ENCODE measurements around the gene DAAM2. TPM values are rescaled to one million over a fixed set of nuclear protein-coding genes. Genes with fewer than 3 reads are reported as not detected.

Gene DAAM2
- polyA plus RNA-seq, 1 donor (not counting 4 experiments of a cell fraction or from before 2014, with no cell fraction given): not detected

DNA sequence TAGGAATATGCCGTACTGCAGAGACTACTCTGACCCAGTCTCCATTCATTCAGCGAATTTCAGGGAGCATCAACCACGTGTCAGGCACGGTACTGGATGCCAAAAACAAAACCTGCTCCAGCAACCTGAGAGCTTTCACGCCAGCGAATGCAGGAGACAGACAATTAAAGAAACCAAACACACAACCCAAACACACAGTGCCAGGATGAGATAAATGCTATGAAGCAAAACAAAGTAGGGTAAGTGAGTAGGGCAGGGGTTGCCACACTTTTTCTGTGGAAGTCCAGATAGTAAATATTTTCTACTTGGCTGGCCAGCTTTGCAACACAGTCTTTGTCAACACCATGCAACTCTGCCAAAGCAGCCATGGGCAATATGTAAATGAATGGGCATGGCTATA lies 132.1 kb downstream of the DAAM2 start:
- Histone ChIP-seq H3K4me3 (ENCODE audit: control insufficient read depth in 2 of 3, extremely low read depth in 1 of 3, insufficient read depth in 2 of 3, low read depth in 1 of 3, low read length in 3 of 3) (no peak overlapping the region), H3K4me2 (ENCODE audit: control insufficient read depth, extremely low read depth, insufficient read depth, low read depth, low read length) (no peak overlapping the region), H3K27me3 (ENCODE audit: control insufficient read depth, extremely low read depth, insufficient read depth, low read length) (no peaks in the 10 kb centered on the region), H4K20me1 (ENCODE audit: control insufficient read depth, extremely low read depth, insufficient read depth, low read length) (no peaks in the 10 kb centered on the region), H3K36me3 (ENCODE audit: control insufficient read depth in 2 of 2, extremely low read depth in 1 of 2, insufficient read depth in 2 of 2, low read length in 2 of 2) (no peaks in the 10 kb centered on the region), H3K9me1 (ENCODE audit: control insufficient read depth, extremely low read depth, insufficient read depth, low read length) (no peaks in the 10 kb centered on the region), H3K9ac (ENCODE audit: control insufficient read depth, extremely low read depth, insufficient read depth, low read length) (no peak overlapping the region), H3K4me1 (ENCODE audit: control insufficient read depth, extremely low read depth, insufficient read depth, low read length) (peaks cover 15% of the 10 kb centered on the region), H3K79me2 (ENCODE audit: control insufficient read depth, insufficient read depth, low read length) (no peaks in the 10 kb centered on the region), H3K27ac (ENCODE audit: control insufficient read depth, insufficient read depth, low read length) (no peak overlapping the region), H3K9me3 (ENCODE audit: control insufficient read depth, low read depth, low read length) (no peaks in the 10 kb centered on the region), H2AFZ (ENCODE audit: control insufficient read depth, low read length) (no peak overlapping the region)
- FAIRE-seq (no peak), DNase-seq (ENCODE audit: low read depth, low spot score) (no peak)
- dilution Hi-C loops (cut with MboI; ENCODE audit: extremely low pct_ligation_motif_present, low sequenced_read_pairs): no loop called here
- TF ChIP-seq, protein P1, sequence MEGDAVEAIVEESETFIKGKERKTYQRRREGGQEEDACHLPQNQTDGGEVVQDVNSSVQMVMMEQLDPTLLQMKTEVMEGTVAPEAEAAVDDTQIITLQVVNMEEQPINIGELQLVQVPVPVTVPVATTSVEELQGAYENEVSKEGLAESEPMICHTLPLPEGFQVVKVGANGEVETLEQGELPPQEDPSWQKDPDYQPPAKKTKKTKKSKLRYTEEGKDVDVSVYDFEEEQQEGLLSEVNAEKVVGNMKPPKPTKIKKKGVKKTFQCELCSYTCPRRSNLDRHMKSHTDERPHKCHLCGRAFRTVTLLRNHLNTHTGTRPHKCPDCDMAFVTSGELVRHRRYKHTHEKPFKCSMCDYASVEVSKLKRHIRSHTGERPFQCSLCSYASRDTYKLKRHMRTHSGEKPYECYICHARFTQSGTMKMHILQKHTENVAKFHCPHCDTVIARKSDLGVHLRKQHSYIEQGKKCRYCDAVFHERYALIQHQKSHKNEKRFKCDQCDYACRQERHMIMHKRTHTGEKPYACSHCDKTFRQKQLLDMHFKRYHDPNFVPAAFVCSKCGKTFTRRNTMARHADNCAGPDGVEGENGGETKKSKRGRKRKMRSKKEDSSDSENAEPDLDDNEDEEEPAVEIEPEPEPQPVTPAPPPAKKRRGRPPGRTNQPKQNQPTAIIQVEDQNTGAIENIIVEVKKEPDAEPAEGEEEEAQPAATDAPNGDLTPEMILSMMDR (optimal IDR thresholded peaks at IDR 0.05 in 1 of 3, IDR thresholded peaks at IDR 0.05 in 1 of 3, conservative IDR thresholded peaks at IDR 0.05 in 1 of 3; ENCODE audit: extremely low read depth in 1 of 3, insufficient read depth in 2 of 3, low read length in 3 of 3): no peak
- TF ChIP-seq EZH2 (IDR thresholded peaks at IDR 0.05; ENCODE audit: low read length): no peak

DNA sequence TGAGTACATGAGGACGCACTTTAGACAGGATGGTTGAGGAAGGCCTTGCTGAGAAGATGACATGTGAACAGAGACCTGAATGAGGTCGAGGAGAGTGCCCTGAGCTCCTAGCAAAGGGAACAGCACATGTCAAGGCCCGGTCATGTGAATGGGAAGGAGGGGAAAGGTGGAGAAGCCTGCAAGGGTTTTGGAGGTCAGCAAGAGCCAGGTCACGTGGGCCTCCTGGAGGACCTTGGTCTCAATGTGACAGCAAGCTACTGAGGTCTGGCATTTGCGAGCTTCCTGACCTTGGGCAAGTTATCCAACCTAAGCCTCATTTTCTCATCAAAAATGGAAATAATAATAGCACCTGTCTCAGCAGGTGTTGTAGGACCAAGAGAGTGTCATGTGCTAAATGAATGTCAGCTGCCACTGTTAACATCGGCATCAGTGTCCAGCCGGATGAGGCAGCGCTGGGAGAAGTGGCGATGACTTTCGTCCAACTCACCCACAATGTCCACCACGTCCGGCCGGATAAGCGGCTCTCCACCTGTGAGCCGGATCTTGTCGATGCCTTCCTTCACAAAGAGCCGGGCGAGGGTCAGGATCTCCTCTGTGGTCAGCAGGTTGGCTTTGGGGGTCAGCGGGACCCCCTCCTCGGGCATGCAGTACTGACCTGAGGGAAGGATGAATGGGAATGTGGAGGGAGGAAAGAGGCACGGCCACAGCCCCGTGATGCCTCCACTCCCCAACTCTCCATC lies 133.2 kb downstream of the DAAM2 start:
- no peaks in the 10 kb centered on the region for H3K79me2 ChIP-seq (ENCODE audit: control insufficient read depth, insufficient read depth, low read length)
- no peaks in the 10 kb centered on the region for H4K20me1 ChIP-seq (ENCODE audit: control insufficient read depth, extremely low read depth, insufficient read depth, low read length)
- peaks cover 15% of the 10 kb centered on the region for H3K4me1 ChIP-seq (ENCODE audit: control insufficient read depth, extremely low read depth, insufficient read depth, low read length)
- H3K9me1 ChIP-seq (ENCODE audit: control insufficient read depth, extremely low read depth, insufficient read depth, low read length): no peaks in the 10 kb centered on the region
- FAIRE-seq (no peak), DNase-seq (ENCODE audit: low read depth, low spot score) (no peak)
- H3K4me2 ChIP-seq (ENCODE audit: control insufficient read depth, extremely low read depth, insufficient read depth, low read depth, low read length): no peak overlapping the region
- no peaks in the 10 kb centered on the region for H3K9me3 ChIP-seq (ENCODE audit: control insufficient read depth, low read depth, low read length)
- H3K27me3 ChIP-seq (ENCODE audit: control insufficient read depth, extremely low read depth, insufficient read depth, low read length): no peaks in the 10 kb centered on the region
- dilution Hi-C loops (cut with MboI; ENCODE audit: extremely low pct_ligation_motif_present, low sequenced_read_pairs): no loop called here
- no peak for TF ChIP-seq EZH2 (IDR thresholded peaks at IDR 0.05; ENCODE audit: low read length)
- TF ChIP-seq, protein P1 (optimal IDR thresholded peaks at IDR 0.05 in 1 of 3, IDR thresholded peaks at IDR 0.05 in 1 of 3, conservative IDR thresholded peaks at IDR 0.05 in 1 of 3; ENCODE audit: extremely low read depth in 1 of 3, insufficient read depth in 2 of 3, low read length in 3 of 3): no peak
- no peak overlapping the region for H2AFZ ChIP-seq (ENCODE audit: control insufficient read depth, low read length)
- H3K36me3 ChIP-seq (ENCODE audit: control insufficient read depth in 2 of 2, extremely low read depth in 1 of 2, insufficient read depth in 2 of 2, low read length in 2 of 2): no peaks in the 10 kb centered on the region
- no peak overlapping the region for H3K27ac ChIP-seq (ENCODE audit: control insufficient read depth, insufficient read depth, low read length)
- H3K9ac ChIP-seq (ENCODE audit: control insufficient read depth, extremely low read depth, insufficient read depth, low read length): no peak overlapping the region
- H3K4me3 ChIP-seq (ENCODE audit: control insufficient read depth in 2 of 3, extremely low read depth in 1 of 3, insufficient read depth in 2 of 3, low read depth in 1 of 3, low read length in 3 of 3): no peak overlapping the region
